Skin epidermis (tissue), 12 donors: ENCODE data around the gene CHD9.
"Not testable (repeated sequence)": the region's sequence is repeated elsewhere in the genome, so short reads cannot be mapped to it uniquely, and the experiment has no call there.

Experiments used
- H3K27ac ChIP-seq, 21 experiments: fragments of 200-600 bp; sonication (generic) in 11 of 21; one replicate each; pipeline ENCODE4 v1.5.0; 2020; ENCODE audit warnings: mild to moderate bottlenecking in 3 of 21, inconsistent platforms in 2 of 21, moderate library complexity in 2 of 21
- H3K4me3 ChIP-seq, 7 experiments: fragments of 200-600 bp; sonication (generic) in 2 of 7; one replicate each; pipeline ENCODE4 v1.5.0; 2020; ENCODE audit warnings: inconsistent platforms in 2 of 7, mild to moderate bottlenecking in 2 of 7, moderate library complexity in 1 of 7

CHD9 gene

GRCh38 chr16:53065461-53066061 lies 10.8 kb downstream of the CHD9 start:
- no peak overlapping the region for H3K4me3 ChIP-seq
- peak overlapping the region in 14 of 21 experiments; percentile 6 to 78 (median 52) for H3K27ac ChIP-seq

GRCh38 chr16:53067675-53068074 lies 12.9 kb downstream of the CHD9 start:
- Histone ChIP-seq H3K27ac (peak overlapping the region in 6 of 21 experiments; percentile 0 to 64 (median 49)), H3K4me3 (no peak overlapping the region)

- Histone ChIP-seq H3K27ac (peak overlapping the region in 6 of 21 experiments; percentile 4 to 64 (median 49)), H3K4me3 (no peak overlapping the region)
Measured at GRCh38 chr16:53068423-53068833, 13.6 kb downstream of the CHD9 start.

GRCh38 chr16:53069772-53070171 lies 15.0 kb downstream of the CHD9 start:
- H3K4me3 ChIP-seq = no peak overlapping the region
- peak overlapping the region in 1 of 21 experiments; percentile 62 for H3K27ac ChIP-seq

- Histone ChIP-seq H3K4me3 (no peak overlapping the region), H3K27ac (peak overlapping the region in 11 of 21 experiments; percentile 24 to 71 (median 48))
Measured at GRCh38 chr16:53071748-53072301, 17.0 kb downstream of the CHD9 start.

- no peak overlapping the region for H3K27ac ChIP-seq
- no peak overlapping the region for H3K4me3 ChIP-seq
Measured at GRCh38 chr16:53073022-53073421, 18.2 kb downstream of the CHD9 start.

GRCh38 chr16:53074296-53074695 lies 19.5 kb downstream of the CHD9 start:
- not testable (repeated sequence) for H3K27ac ChIP-seq, H3K4me3 ChIP-seq

GRCh38 chr16:53075461-53075860 lies 20.7 kb downstream of the CHD9 start:
- H3K27ac ChIP-seq, H3K4me3 ChIP-seq: not testable (repeated sequence)

GRCh38 chr16:53078247-53078646 lies 23.5 kb downstream of the CHD9 start:
- Histone ChIP-seq H3K27ac (peak overlapping the region in 3 of 21 experiments; percentile 34 to 87 (median 87)), H3K4me3 (no peak overlapping the region)

GRCh38 chr16:53078765-53079485 lies 24.1 kb downstream of the CHD9 start:
- Histone ChIP-seq H3K4me3 (no peak overlapping the region), H3K27ac (peak overlapping the region in 8 of 21 experiments; percentile 20 to 87 (median 54))

- Histone ChIP-seq H3K4me3 (no peak overlapping the region), H3K27ac (peak overlapping the region in 20 of 21 experiments; percentile 37 to 87 (median 76))
Measured at GRCh38 chr16:53080345-53081031, 25.7 kb downstream of the CHD9 start.

GRCh38 chr16:53081032-53081424 lies 26.2 kb downstream of the CHD9 start:
- no peak overlapping the region for H3K4me3 ChIP-seq

GRCh38 chr16:53081686-53082407 lies 27.1 kb downstream of the CHD9 start:
- H3K4me3 ChIP-seq = no peak overlapping the region
- H3K27ac ChIP-seq = peak overlapping the region in 16 of 21 experiments; percentile 4 to 87 (median 70)

More at GRCh38 chr16:53081032-53081424, 26.2 kb downstream of the CHD9 start:
- peak overlapping the region in 18 of 21 experiments; percentile 4 to 87 (median 75) for H3K27ac ChIP-seq

- Histone ChIP-seq H3K27ac (peak overlapping the region in 11 of 21 experiments; percentile 8 to 76 (median 28)), H3K4me3 (no peak overlapping the region)
Measured at GRCh38 chr16:53082509-53082908, 27.7 kb downstream of the CHD9 start.

GRCh38 chr16:53083119-53083518 lies 28.3 kb downstream of the CHD9 start:
- Histone ChIP-seq H3K27ac (peak overlapping the region in 4 of 21 experiments; percentile 42 to 89 (median 80)), H3K4me3 (no peak overlapping the region)

- peak overlapping the region in 18 of 21 experiments; percentile 71 to 91 (median 80) for H3K27ac ChIP-seq
- no peak overlapping the region for H3K4me3 ChIP-seq
Measured at GRCh38 chr16:53084141-53084541, 29.4 kb downstream of the CHD9 start.

- Histone ChIP-seq H3K4me3 (no peak overlapping the region), H3K27ac (peak overlapping the region in 20 of 21 experiments; percentile 65 to 91 (median 80))
Measured at GRCh38 chr16:53084746-53085334, 30.0 kb downstream of the CHD9 start.

- Histone ChIP-seq H3K4me3 (no peak overlapping the region), H3K27ac (peak overlapping the region in 20 of 21 experiments; percentile 65 to 91 (median 80))
Measured at GRCh38 chr16:53085369-53085843, 30.6 kb downstream of the CHD9 start.

GRCh38 chr16:53085931-53086421 lies 31.2 kb downstream of the CHD9 start:
- H3K27ac ChIP-seq = peak overlapping the region in 20 of 21 experiments; percentile 65 to 91 (median 80)
- H3K4me3 ChIP-seq = no peak overlapping the region
